ENCODE data around the gene SNRNP70.
A peak's percentile ranks its signal among the peaks of the same experiment; 100 is the strongest.
"Not testable (repeated sequence)": the region's sequence is repeated elsewhere in the genome, so short reads cannot be mapped to it uniquely, and the experiment has no call there.

SNRNP70 gene

DNA sequence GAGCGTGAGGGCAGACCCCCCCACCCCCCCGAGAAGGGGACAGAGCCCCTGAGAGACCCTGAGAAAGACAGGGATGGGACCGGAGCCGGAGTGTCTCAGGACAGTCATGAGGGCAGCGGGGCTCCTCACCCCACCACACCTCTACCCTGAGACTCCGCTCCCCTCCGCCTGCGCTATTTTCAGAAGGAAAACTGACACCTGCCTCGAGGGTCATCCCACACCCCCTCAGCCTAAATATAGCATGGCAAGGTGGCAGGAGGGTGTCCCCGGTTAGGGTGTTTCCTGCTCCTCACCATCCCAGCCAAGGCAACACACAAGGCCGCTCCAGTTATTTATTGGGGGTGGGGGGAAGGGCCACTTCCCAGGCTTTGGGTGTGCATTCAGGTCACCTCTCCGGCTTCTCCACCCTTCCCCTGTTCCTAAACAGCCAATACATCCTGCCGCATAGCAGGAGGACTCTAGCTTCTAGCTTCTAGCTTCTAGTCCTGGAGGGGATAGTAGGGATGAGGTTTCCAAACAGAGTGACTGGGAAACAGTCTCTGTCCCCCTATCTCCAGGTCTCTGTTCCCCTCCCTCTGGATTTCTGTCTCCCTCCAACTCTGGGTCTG is 19.2 kb upstream of the SNRNP70 start:
- 0 out of 2 replicates have a peak, but pooled peaks cover 4% of the 10 kb centered on the region for H3K4me1 ChIP-seq
- H3K36me3 ChIP-seq = no peaks in the 10 kb centered on the region
- no peak overlapping the region for H3K9ac ChIP-seq
- peaks cover 80% of the 10 kb centered on the region for H3K27me3 ChIP-seq
- no peak overlapping the region for H3K4me2 ChIP-seq
- H4K20me1 ChIP-seq = no peaks in the 10 kb centered on the region
- no peaks in the 10 kb centered on the region; the same call in 1 of the 2 replicates for H3K9me3 ChIP-seq
- H3K4me3 ChIP-seq = no peak overlapping the region
- no peak for TF ChIP-seq Cebpa-rat (IDR thresholded peaks at IDR 0.05)
- H3K27ac ChIP-seq = no peak overlapping the region

DNA sequence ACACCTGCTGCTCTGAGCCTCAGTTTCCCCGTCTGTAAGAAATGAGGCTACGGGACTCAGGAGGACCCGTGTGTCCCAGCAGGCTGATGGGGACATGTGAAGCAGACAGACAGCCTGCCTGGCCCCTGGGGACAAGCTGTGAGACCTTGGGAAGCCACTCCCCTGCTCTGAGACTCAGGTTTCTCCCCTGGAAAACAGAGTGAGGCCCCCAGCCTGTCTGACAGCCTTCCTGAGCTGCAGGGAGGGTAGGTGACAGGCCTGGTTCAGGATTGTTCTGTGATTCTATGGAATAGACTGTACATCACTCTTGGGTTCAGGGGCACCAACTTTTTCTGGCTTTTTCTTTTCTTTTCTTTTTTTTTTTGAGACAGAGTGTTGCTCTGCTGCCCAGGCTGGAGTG is 17.7 kb upstream of the SNRNP70 start:
- Histone ChIP-seq H3K4me3 (no peak overlapping the region), H3K36me3 (no peaks in the 10 kb centered on the region), H3K9ac (no peak overlapping the region), H3K27me3 (peaks cover 65% of the 10 kb centered on the region), H3K4me2 (no peak overlapping the region), H4K20me1 (no peaks in the 10 kb centered on the region), H3K4me1 (0 out of 2 replicates have a peak, but pooled peaks cover 4% of the 10 kb centered on the region), H3K9me3 (no peaks in the 10 kb centered on the region; the same call in 1 of the 2 replicates), H3K27ac (no peak overlapping the region)
- TF ChIP-seq Cebpa-rat (IDR thresholded peaks at IDR 0.05) = no peak

DNA sequence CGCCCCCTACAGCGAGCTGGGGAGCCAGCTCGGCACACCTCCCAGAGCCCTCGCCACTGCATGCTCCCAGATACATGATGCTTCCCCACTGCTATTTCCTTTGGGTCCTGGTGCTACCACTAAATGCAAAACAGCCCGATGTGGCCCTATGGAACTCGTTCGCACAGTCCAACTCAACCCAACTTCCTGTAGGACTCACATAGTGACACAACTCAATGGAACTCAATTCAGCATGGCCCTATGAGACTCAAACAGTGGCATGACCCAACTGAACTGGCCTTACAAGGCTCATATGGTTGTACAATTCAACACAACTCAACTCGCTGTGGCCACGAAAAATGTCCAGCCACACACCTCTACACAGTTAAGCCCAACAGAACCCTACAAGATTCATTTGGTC is 16.2 kb upstream of the SNRNP70 start:
- Histone ChIP-seq H3K9me3 (no peaks in the 10 kb centered on the region; the same call in 1 of the 2 replicates), H3K4me2 (no peak overlapping the region), H4K20me1 (no peaks in the 10 kb centered on the region), H3K9ac (no peak overlapping the region), H3K27me3 (peaks cover 54% of the 10 kb centered on the region), H3K27ac (no peak overlapping the region), H3K36me3 (no peaks in the 10 kb centered on the region), H3K4me1 (peaks cover 6% of the 10 kb centered on the region; the same call in 1 of the 2 replicates), H3K4me3 (no peak overlapping the region)
- no peak for TF ChIP-seq Cebpa-rat (IDR thresholded peaks at IDR 0.05)

- H3K4me3 ChIP-seq = no peak overlapping the region
- H3K36me3 ChIP-seq = no peaks in the 10 kb centered on the region
- H4K20me1 ChIP-seq = no peaks in the 10 kb centered on the region
- no peaks in the 10 kb centered on the region; the same call in 1 of the 2 replicates for H3K9me3 ChIP-seq
- H3K27me3 ChIP-seq = peaks cover 40% of the 10 kb centered on the region
- H3K4me2 ChIP-seq = no peak overlapping the region
- no peak for TF ChIP-seq Cebpa-rat (IDR thresholded peaks at IDR 0.05)
- no peak overlapping the region for H3K9ac ChIP-seq
- H3K27ac ChIP-seq = no peak overlapping the region
- H3K4me1 ChIP-seq = peaks cover 10% of the 10 kb centered on the region; the same call in 1 of the 2 replicates
Observed at GRCh38 chr19:49070416-49070815, 14.8 kb upstream of the SNRNP70 start.

- Histone ChIP-seq H3K27me3 (peaks cover 24% of the 10 kb centered on the region), H3K4me1 (peaks cover 10% of the 10 kb centered on the region; the same call in 1 of the 2 replicates), H4K20me1 (no peaks in the 10 kb centered on the region), H3K9me3 (no peaks in the 10 kb centered on the region; the same call in 1 of the 2 replicates), H3K27ac (no peak overlapping the region), H3K36me3 (no peaks in the 10 kb centered on the region), H3K4me2 (no peak overlapping the region), H3K4me3 (no peak overlapping the region), H3K9ac (no peak overlapping the region)
- no peak for TF ChIP-seq Cebpa-rat (IDR thresholded peaks at IDR 0.05)
Observed at GRCh38 chr19:49071860-49072547, 13.2 kb upstream of the SNRNP70 start.

GRCh38 chr19:49073514-49074378 is 11.5 kb upstream of the SNRNP70 start:
- Histone ChIP-seq H3K4me2 (peak overlapping the region; percentile 17; the same call in 1 of the 2 replicates), H3K4me1 (peaks cover 6% of the 10 kb centered on the region; the same call in 1 of the 2 replicates), H3K9me3 (no peaks in the 10 kb centered on the region; the same call in 1 of the 2 replicates), H3K27ac (no peak overlapping the region), H3K9ac (no peak overlapping the region), H3K4me3 (no peak overlapping the region), H3K27me3 (peaks cover 9% of the 10 kb centered on the region; the same call in 1 of the 2 replicates), H4K20me1 (no peaks in the 10 kb centered on the region), H3K36me3 (no peaks in the 10 kb centered on the region)
- no peak for TF ChIP-seq Cebpa-rat (IDR thresholded peaks at IDR 0.05)

DNA sequence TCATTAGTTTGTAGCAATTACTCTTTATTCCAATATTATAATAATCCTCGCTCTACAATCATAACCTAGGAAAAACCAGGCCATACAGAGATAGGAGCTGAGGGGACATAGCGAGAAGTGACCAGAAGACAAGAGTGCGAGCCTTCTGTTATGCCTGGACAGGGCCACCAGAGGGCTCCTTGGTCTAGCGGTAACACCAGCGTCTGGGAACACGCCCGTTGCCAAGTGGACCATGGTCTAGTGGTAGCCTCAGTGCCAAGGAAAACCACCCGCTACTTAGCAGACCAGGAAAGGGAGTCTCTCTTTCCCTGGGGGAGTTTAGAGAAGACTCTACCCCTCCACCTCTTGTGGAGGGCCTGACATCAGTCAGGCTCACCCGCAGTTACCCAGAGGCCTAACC is 10.4 kb upstream of the SNRNP70 start:
- not testable (repeated sequence) for H4K20me1 ChIP-seq, H3K4me3 ChIP-seq, H3K9ac ChIP-seq, H3K4me2 ChIP-seq, H3K9me3 ChIP-seq, H3K4me1 ChIP-seq, H3K27me3 ChIP-seq, H3K27ac ChIP-seq, H3K36me3 ChIP-seq

- Histone ChIP-seq H3K9me3 (no peaks in the 10 kb centered on the region), H3K27ac (no peak overlapping the region), H3K27me3 (no peaks in the 10 kb centered on the region), H3K36me3 (no peaks in the 10 kb centered on the region), H3K4me2 (no peak overlapping the region), H3K4me1 (peaks cover 6% of the 10 kb centered on the region), H3K4me3 (no peak overlapping the region), H3K9ac (no peak overlapping the region), H4K20me1 (peaks cover under 1% of the 10 kb centered on the region; the same call in 1 of the 2 replicates)
- no peak for TF ChIP-seq Cebpa-rat (IDR thresholded peaks at IDR 0.05)
Observed at GRCh38 chr19:49080392-49080791, 4.9 kb upstream of the SNRNP70 start.

DNA sequence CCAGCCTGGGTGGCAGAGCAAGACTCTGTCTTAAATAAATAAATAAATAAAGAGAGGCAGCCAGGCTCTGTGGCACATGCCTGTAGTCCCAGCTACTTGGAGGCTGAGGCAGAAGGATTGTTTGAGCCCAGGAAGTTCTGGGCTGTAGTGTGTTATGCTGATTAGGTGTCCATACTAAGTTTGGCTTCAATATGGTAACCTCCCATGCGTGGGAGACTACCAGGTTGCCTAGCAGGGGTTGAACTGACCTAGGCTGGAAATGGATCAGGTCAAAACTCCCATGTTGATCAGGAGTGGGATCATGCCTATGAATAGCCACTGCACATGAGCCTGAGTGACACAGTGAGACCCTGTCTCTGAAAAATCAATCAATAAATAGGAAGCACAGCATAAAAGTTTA is 4.0 kb upstream of the SNRNP70 start:
- Histone ChIP-seq H4K20me1 (peaks cover 9% of the 10 kb centered on the region), H3K4me1 (peaks cover 8% of the 10 kb centered on the region), H3K9me3 (no peaks in the 10 kb centered on the region), H3K4me2 (no peak overlapping the region), H3K27ac (no peak overlapping the region), H3K4me3 (no peak overlapping the region), H3K27me3 (no peaks in the 10 kb centered on the region), H3K9ac (no peak overlapping the region), H3K36me3 (peaks cover 1% of the 10 kb centered on the region; the same call in 1 of the 2 replicates)
- no peak for TF ChIP-seq Cebpa-rat (IDR thresholded peaks at IDR 0.05)
